Loucy (cell line): ENCODE measurements around the gene RRP1B.

Source experiments
- EZH2phosphoT487 ChIP-seq: fragments of 200-600 bp; IDR thresholded peaks from 2 replicates; pipeline ENCODE4 v1.6.1; 2018; ENCODE audit warnings: antibody characterized with exemption, mild to moderate bottlenecking, moderate library complexity, borderline replicate concordance
- TF ChIP-seq, protein P1 (sequence below): fragments of 200-600 bp; sonication (generic); conservative IDR thresholded peaks from 2 replicates; pipeline ENCODE4 v1.5.1; 2014; ENCODE audit warnings: mild to moderate bottlenecking, antibody characterized with exemption, low read length

DNA sequence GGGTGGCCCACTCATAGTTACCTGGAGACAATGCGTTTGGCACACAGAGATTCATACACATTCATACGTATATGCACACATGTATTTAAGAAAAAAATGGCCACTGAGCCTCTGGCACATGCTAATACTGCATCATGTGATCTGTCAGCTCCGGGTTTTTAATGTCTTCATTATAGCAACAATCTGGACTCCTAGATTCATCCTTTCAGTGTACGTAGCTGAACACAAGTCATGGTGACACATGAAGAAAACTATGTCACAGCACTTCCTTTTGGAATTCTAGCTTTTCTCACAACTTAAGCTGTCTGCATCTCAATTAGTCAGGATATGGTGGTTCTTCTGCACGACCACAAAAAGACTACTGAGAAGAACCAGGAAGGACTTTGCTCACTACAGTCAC is 24.7 kb upstream of the RRP1B start:
- TF ChIP-seq, protein P1, sequence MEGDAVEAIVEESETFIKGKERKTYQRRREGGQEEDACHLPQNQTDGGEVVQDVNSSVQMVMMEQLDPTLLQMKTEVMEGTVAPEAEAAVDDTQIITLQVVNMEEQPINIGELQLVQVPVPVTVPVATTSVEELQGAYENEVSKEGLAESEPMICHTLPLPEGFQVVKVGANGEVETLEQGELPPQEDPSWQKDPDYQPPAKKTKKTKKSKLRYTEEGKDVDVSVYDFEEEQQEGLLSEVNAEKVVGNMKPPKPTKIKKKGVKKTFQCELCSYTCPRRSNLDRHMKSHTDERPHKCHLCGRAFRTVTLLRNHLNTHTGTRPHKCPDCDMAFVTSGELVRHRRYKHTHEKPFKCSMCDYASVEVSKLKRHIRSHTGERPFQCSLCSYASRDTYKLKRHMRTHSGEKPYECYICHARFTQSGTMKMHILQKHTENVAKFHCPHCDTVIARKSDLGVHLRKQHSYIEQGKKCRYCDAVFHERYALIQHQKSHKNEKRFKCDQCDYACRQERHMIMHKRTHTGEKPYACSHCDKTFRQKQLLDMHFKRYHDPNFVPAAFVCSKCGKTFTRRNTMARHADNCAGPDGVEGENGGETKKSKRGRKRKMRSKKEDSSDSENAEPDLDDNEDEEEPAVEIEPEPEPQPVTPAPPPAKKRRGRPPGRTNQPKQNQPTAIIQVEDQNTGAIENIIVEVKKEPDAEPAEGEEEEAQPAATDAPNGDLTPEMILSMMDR = no peak
- TF ChIP-seq EZH2phosphoT487 = no peak
